A549 treated with CpdA at 1 μM for 4 hours (cell line): ENCODE data around the gene PRSS3. TPM values are rescaled to one million over a fixed set of nuclear protein-coding genes. Genes with fewer than 3 reads are reported as not detected.

Experiments used
- total RNA-seq: library from RNA; stranded (reverse); fragments of 200-300 nt; extraction: Qiagen RNA extraction; gene quantifications from 5 replicates; pipeline ENCODE4 v1.2.3, GENCODE V29; 2022; ENCODE audit warnings: low read depth

Gene PRSS3
- total RNA-seq: 11.1 to 15.9 TPM (median 14.0 TPM) in 5 replicates

DNA sequence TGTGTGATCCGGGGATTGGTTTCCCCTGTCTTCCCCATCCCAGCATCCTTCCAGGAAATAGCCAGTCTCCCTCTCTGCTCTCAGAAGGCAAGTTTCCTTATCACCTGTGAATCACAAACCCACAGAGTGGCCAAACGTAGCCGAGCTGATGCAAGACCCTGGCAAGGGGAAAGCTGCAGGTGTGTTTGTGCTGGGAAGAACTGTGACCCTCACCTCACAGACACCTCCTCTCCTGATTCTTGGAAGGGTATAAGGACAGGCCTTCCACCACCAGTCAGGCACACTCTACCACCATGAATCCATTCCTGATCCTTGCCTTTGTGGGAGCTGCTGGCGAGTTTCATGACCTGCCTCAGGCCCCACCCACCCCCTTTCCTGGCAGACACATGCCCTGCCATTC is at the start of gene PRSS3:
TSS of gene PRSS3 (plus strand) at position 281 of the 400 bp plus-strand sequence. CDS start at position 294, 13 bp downstream.

GRCh38 chr9:33816327-33817252 is 21.2 kb downstream of the PRSS3 start, which contains the start of gene UBE2R2:
TSS of gene UBE2R2 (plus strand) at chr9:33817160. CDS start at chr9:33817758, 598 bp downstream.

Other genes with a start within 250 kb of the PRSS3 start
- 45.4 to 49.6 TPM (median 47.7 TPM) in 5 replicates for gene UBE2R2, start 21.6 kb downstream of the PRSS3 start, total RNA-seq